Common myeloid progenitor, CD34-positive (primary cell): Measurements from ENCODE around the gene CACFD1.

Experiments
- CTCF ChIA-PET: fragments of 350-600 bp; sonication (Branson Sonifier 250); formaldehyde crosslinking; loops from one replicate; lab custom pipeline; 2021; ENCODE audit warnings: antibody characterized with exemption; lab: Charles Lee
- POLR2A ChIA-PET: fragments of 350-600 bp; sonication (Branson Sonifier 250); formaldehyde crosslinking; loops from one replicate; lab custom pipeline; 2021; ENCODE audit warnings: antibody characterized with exemption; lab: Charles Lee
- DNase-seq, 3 donors: peaks; one replicate each; pipeline versions ENCODE4 v3.0.0 to v3.0.0-alpha.2; 2013
- H3K27ac ChIP-seq, 2 experiments: 1 replicate in 1 of 2; 2 replicates in 1 of 2; pipeline ENCODE4 v1.7.0; 2013; ENCODE audit warnings: inconsistent platforms in 2 of 2, low read length in 2 of 2, mild to moderate bottlenecking in 2 of 2, low read depth in 1 of 2, moderate library complexity in 1 of 2; ENCODE audit not compliant: severe bottlenecking in 2 of 2, insufficient read depth in 1 of 2, poor library complexity in 1 of 2
- H3K27me3 ChIP-seq, 5 experiments: replicated peaks in 2 of 5; 1 replicate in 3 of 5; 2 replicates in 2 of 5; pipeline versions ENCODE4 v1.6.1 to v1.7.0; 2013; ENCODE audit warnings: low read length in 4 of 5, mild to moderate bottlenecking in 2 of 5, moderate library complexity in 2 of 5, inconsistent platforms in 1 of 5; ENCODE audit not compliant: insufficient read depth in 5 of 5, control insufficient read depth in 4 of 5
- H3K36me3 ChIP-seq, 4 experiments: 1 replicate in 2 of 4; 2 replicates in 2 of 4; pipeline versions ENCODE4 v1.6.1 to v1.7.0; 2013; ENCODE audit warnings: low read length in 3 of 4, control low read depth in 1 of 4, mild to moderate bottlenecking in 1 of 4; ENCODE audit not compliant: control insufficient read depth in 4 of 4, insufficient read depth in 4 of 4
- H3K4me1 ChIP-seq, 4 experiments: 1 replicate in 3 of 4; 2 replicates in 1 of 4; pipeline versions ENCODE4 v1.6.1 to v1.7.1; 2013; ENCODE audit warnings: low read length in 3 of 4, mild to moderate bottlenecking in 3 of 4, control low read depth in 1 of 4, inconsistent platforms in 1 of 4, moderate library complexity in 1 of 4; ENCODE audit not compliant: control insufficient read depth in 4 of 4, insufficient read depth in 4 of 4; ENCODE audit errors: control extremely low read depth in 1 of 4
- H3K4me3 ChIP-seq, 7 experiments: 1 replicate in 4 of 7; 2 replicates in 3 of 7; pipeline versions ENCODE4 v1.5.1 to v1.7.0; 2013; ENCODE audit warnings: mild to moderate bottlenecking in 7 of 7, low read length in 6 of 7, moderate library complexity in 6 of 7, inconsistent platforms in 2 of 7, low read depth in 2 of 7, control low read depth in 1 of 7; ENCODE audit not compliant: insufficient read depth in 4 of 7, control insufficient read depth in 1 of 7; ENCODE audit errors: extremely low read depth in 1 of 7
- H3K9me3 ChIP-seq, 5 experiments: 1 replicate in 4 of 5; 2 replicates in 1 of 5; pipeline versions ENCODE4 v1.6.1 to v1.7.1; 2013; ENCODE audit warnings: low read length in 4 of 5, mild to moderate bottlenecking in 2 of 5, inconsistent platforms in 1 of 5, low read depth in 1 of 5, moderate library complexity in 1 of 5; ENCODE audit not compliant: control insufficient read depth in 4 of 5, insufficient read depth in 2 of 5; ENCODE audit errors: control extremely low read depth in 1 of 5
- WGBS: methylation state at CpG from one replicate; pipeline ENCODE4 v1.1.5; 2013; ENCODE audit not compliant: insufficient coverage; 5-methylcytosine and 5-hydroxymethylcytosine counted together

CACFD1 gene

GRCh38 chr9:133437753-133438531 is 21.8 kb upstream of the CACFD1 start:
- Histone ChIP-seq H3K27me3 (no peaks in the 10 kb centered on the region), H3K4me1 (no peaks in the 10 kb centered on the region), H3K27ac (no peak overlapping the region), H3K9me3 (no peaks in the 10 kb centered on the region), H3K36me3 (no peaks in the 10 kb centered on the region), H3K4me3 (no peak overlapping the region)
- WGBS = 95% methylated on average over 20 of the region's 20 CpGs
- CTCF ChIA-PET = interaction anchor here (1.2 to 1.8 kb wide), 3 partner anchors 34 to 71 kb away, joined by 3 to 4 read pairs (median 3); no protein-coding TSS in a partner anchor
- no peak for DNase-seq
- POLR2A ChIA-PET = no interaction called here

GRCh38 chr9:133439337-133439736 is 20.4 kb upstream of the CACFD1 start:
- Histone ChIP-seq H3K27ac (no peak overlapping the region), H3K9me3 (no peaks in the 10 kb centered on the region), H3K36me3 (no peaks in the 10 kb centered on the region), H3K27me3 (no peaks in the 10 kb centered on the region), H3K4me3 (no peak overlapping the region), H3K4me1 (no peaks in the 10 kb centered on the region)
- WGBS = 86% methylated on average over 3 of the region's 4 CpGs
- CTCF ChIA-PET = interaction anchor here (0.7 to 1.8 kb wide), 3 partner anchors 16 to 201 kb away, joined by 3 to 4 read pairs (median 3); no protein-coding TSS in a partner anchor
- DNase-seq = no peak
- POLR2A ChIA-PET = no interaction called here

DNA sequence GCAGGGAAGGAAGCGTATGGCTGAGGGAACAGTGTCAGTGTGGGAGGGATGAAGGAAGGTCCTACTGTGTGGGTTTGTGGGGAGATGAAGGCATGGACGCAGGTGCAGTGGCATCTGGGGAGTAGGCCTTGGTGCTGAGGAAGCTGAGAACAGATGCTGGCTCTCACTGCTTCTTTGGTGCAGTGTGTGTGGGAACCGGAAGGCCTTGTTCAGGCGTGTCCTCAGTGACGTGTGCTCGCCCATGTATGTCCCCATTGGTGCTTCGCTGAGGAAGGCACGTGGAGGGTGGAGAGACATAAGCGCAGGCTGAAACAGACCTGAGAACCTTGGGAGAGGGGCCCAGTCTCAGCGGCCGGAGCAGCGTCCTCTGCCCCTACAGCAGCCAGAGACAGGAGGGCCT is 18.9 kb upstream of the CACFD1 start:
- no peaks in the 10 kb centered on the region for H3K4me1 ChIP-seq
- no peaks in the 10 kb centered on the region for H3K9me3 ChIP-seq
- no peaks in the 10 kb centered on the region for H3K27me3 ChIP-seq
- no peaks in the 10 kb centered on the region for H3K36me3 ChIP-seq
- no peak overlapping the region for H3K27ac ChIP-seq
- POLR2A ChIA-PET = no interaction called here
- CTCF ChIA-PET = no interaction called here
- over 99% methylated on average over 12 of the region's 12 CpGs for WGBS
- H3K4me3 ChIP-seq = no peak overlapping the region
- DNase-seq = peak in 2 of 3 donors; percentile 35 to 59

DNA sequence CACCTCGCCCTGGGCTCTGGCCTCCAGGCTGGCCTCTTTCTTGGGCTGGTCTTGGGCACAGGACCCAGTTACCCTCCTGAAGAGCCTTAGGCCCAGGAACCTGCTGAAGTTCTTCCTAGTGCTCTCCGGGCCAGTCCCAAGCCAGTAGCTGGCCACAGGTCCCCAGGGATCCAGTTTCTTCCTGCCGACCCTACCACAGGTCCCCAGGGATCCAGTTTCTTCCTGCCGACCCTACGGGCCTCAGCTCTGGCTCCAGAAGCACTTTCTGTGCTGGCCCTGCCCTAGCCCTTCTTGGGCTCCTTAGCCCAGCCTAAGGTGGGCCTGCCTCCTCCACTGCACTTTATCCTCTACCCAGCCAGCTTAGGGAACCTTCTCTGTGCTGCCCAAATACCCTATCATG is 18.2 kb upstream of the CACFD1 start:
- H3K27ac ChIP-seq = no peak overlapping the region
- DNase-seq = no peak
- ChIA-PET POLR2A (no interaction called here), CTCF (interaction anchor here (1.0 to 1.8 kb wide), 2 partner anchors 9 to 43 kb away, joined by 3 to 4 read pairs; no protein-coding TSS in a partner anchor)
- H3K27me3 ChIP-seq = no peaks in the 10 kb centered on the region
- H3K9me3 ChIP-seq = no peaks in the 10 kb centered on the region
- WGBS = 92% methylated on average over 4 of the region's 5 CpGs
- no peaks in the 10 kb centered on the region for H3K36me3 ChIP-seq
- no peaks in the 10 kb centered on the region for H3K4me1 ChIP-seq
- H3K4me3 ChIP-seq = no peak overlapping the region

GRCh38 chr9:133443248-133443647 is 16.5 kb upstream of the CACFD1 start:
- 96% methylated on average over 5 of the region's 15 CpGs for WGBS
- ChIA-PET POLR2A (interaction anchor here (1.1 kb wide), 1 partner anchor 63 kb away, joined by 3 read pairs; no protein-coding TSS in a partner anchor), CTCF (interaction anchor here (1.2 to 1.8 kb wide), 2 partner anchors 14 to 42 kb away, joined by 4 to 5 read pairs; no protein-coding TSS in a partner anchor)
- no peaks in the 10 kb centered on the region for H3K9me3 ChIP-seq
- H3K27ac ChIP-seq = no peak overlapping the region
- no peak for DNase-seq
- no peaks in the 10 kb centered on the region for H3K36me3 ChIP-seq
- no peaks in the 10 kb centered on the region for H3K4me1 ChIP-seq
- H3K4me3 ChIP-seq = no peak overlapping the region
- H3K27me3 ChIP-seq = no peaks in the 10 kb centered on the region

- 99% methylated on average over 7 of the region's 8 CpGs for WGBS
- POLR2A ChIA-PET = no interaction called here
These were observed 15.8 kb upstream of the CACFD1 start for GRCh38 chr9:133443982-133444381.

More at GRCh38 chr9:133443982-133444381, 15.8 kb upstream of the CACFD1 start:
- no peaks in the 10 kb centered on the region for H3K36me3 ChIP-seq
- CTCF ChIA-PET = interaction anchor here (1.2 kb wide), 1 partner anchor 14 kb away, joined by 5 read pairs; no protein-coding TSS in a partner anchor
- H3K9me3 ChIP-seq = no peaks in the 10 kb centered on the region
- H3K4me1 ChIP-seq = no peaks in the 10 kb centered on the region
- no peak for DNase-seq
- H3K27ac ChIP-seq = no peak overlapping the region
- peaks cover 0 to under 1% (median 0%) of the 10 kb centered on the region in 5 experiments for H3K27me3 ChIP-seq
- H3K4me3 ChIP-seq = no peak overlapping the region
